NCI-H345 treated with DMSO at 0.1 percent for 48 hours (cell line): ENCODE measurements around the gene BRAT1.

ENCODE experiments used
- DNase-seq: peaks from one replicate; lab custom pipeline; 2025; ENCODE audit not compliant: unreplicated experiment; lab: John Stamatoyannopoulos, UW

The BRAT1 gene

DNA sequence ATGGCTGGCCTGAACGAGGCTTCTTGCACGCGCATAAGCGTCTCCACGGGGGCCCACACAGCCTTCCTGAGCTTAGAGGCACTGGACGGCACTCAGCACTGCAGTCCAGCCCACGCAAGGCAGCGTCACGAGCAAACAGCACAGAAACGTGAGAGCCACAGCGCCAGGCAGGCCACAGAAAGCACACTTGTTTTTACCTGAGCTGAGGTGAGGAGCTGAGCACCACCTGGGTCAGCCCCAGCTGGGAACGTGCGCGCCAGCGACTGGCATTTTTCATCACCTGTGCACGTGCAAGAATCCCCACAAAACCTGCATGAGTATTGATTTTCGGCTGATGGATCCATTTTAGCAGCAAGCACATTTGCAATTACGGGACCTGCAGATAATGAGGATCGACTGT, 30.1 kb upstream of the BRAT1 start:
- no peak for DNase-seq

DNA sequence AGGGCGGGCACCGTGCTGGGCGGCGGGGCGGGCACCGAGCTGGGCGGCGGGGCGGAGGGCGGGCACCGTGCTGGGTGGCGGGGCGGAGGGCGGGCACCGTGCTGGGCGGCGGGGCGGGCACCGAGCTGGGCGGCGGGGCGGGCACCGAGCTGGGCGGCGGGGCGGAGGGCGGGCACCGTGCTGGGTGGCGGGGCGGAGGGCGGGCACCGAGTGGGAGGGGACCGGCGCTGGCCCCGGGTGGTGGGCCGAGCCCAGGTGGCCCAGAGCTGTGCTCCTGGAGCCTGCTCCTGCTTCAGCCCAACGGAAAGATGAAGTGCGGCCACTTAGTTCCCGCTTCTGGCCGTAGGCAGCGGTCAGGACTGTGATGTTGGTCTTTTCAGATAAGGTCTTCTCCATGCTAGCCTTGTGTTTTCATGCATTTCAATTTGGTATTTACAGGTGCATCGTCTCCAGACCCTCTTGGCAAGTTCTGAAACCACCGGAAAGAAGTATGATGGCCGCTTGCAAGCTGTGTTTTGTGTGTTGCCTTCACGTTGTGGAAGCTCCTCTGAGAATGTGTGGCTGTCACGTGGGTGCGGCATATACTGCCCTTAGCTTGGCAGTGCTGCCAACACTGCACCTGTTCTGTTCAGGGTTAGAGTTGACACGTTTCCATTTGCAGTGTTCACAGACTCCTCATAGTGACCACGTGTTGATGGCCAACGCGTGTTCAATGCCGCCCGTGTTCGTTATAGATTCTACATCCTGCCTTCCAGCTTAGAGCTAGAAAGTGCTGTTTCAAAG, 28.7 kb upstream of the BRAT1 start:
- DNase-seq, result no peak

DNA sequence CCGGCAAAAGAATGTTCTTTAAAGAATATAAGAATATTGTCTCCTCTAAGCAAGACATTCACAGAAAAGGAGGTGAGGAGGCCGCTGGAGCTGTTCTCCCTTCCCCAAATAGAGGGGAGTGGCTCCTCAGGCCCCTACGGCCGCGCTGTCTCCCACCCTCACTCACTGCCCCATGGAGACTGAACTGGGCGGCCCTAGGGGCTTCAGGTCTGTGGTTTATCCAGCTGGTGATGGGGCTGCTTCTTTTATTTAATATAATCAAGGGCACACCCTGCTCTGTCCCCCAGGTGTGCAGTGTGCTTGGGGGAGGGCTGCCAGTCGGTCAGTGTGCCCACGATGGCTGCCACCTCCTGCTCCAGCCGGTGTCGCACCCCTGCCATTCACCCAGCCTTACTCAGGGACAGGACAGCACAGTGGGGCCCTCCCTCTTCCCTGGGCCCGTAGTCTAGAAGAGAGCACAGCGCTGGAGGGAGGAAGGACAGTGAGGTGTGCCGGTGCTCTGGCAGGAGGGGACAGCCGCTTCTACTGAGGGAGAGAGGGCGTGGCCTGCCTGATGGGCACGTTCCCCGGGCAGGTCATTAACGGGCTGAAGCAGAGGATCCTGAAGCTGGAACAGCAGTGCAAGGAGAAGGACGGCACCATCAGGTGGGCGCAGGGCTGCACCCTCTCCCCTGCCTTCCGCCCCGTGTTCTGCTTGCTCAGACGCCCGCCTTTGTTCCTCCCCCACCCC, 26.8 kb upstream of the BRAT1 start:
- no peak for DNase-seq

DNA sequence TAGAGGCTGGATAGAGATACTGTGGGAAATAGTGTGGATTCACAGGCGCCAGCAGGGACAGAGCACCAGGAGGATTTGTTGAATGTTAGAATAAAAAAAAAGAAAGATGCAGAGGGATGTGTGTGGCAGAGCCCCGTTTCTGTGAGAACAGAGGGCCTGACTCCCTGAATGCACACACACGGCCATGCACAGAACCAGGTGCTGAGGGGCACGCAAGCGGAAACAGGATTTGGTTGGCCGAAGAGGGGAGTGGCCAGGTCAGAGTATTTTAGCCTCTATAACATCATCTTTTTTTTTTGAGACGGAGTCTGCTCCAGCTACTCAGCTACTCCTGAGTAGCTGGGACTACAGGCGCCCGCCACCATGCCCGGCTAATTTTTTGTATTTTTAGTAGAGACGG, 25.3 kb upstream of the BRAT1 start:
- no peak for DNase-seq

DNA sequence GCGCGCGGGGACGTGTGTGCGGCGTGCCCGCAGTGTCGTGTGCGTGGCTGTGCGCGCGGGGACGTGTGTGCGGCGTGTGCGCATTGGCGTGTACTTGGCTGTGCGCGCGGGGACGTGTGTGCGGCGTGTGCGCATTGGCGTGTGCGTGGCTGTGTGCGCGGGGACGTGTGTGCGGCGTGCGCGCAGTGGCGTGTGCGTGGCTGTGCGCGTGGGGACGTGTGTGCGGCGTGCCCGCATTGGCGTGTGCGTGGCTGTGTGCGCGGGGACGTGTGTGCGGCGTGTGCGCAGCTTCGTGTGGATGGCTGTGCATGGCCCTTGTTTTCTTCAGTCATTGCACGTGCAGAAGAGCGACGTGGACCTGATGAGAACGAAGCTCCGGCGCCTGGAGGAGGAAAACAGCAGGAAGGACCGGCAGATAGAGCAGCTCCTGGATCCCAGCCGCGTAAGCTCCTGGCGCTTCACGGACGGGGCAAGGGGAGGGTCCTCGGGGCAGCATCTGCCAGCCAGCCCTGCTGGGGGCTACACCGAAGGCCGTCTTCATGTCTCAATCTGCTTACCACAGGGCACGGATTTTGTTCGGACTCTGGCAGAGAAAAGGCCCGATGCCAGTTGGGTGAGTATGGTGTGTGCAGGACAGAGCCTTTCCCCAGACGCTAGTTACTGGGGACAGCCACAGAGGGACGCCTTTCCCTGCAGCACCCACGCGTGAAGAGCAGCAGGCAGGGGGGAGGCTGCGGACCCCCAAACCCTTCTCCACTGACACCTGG, 22.8 kb upstream of the BRAT1 start:
- DNase-seq, result no peak

DNA sequence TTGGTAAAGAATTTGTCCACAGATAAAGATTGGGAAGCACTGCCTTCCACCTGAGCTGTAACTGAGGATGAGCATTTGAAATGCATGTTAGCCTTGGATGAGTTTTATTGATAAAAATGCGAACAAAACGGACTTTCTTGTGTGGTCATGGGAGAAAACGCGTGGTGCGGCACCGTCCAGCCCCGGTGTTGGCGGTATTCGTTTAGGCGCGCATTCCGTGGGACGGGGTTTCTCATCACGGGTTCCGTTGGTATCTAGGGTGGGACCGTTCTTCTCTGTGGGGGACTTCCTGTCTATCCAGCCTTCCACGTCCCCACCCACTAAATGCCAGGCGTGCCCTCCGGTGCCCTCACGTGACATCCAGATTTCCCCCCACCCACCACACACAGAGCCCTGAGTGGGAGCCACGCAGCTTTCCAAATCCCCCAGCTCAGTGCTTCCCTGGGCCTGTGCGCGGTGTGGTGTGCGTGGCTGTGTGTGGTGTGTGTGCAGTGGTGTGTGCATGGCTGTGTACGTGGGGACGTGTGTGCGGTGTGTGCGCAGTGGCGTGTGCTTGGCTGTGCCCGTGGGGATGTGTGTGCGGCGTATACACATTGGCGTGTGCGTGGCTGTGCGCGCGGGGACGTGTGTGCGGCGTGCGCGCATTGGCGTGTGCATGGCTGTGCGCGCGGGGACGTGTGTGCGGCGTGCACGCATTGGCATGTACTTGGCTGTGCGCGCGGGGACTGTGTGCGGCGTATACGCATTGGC, 21.6 kb upstream of the BRAT1 start:
- DNase-seq, result no peak

DNA sequence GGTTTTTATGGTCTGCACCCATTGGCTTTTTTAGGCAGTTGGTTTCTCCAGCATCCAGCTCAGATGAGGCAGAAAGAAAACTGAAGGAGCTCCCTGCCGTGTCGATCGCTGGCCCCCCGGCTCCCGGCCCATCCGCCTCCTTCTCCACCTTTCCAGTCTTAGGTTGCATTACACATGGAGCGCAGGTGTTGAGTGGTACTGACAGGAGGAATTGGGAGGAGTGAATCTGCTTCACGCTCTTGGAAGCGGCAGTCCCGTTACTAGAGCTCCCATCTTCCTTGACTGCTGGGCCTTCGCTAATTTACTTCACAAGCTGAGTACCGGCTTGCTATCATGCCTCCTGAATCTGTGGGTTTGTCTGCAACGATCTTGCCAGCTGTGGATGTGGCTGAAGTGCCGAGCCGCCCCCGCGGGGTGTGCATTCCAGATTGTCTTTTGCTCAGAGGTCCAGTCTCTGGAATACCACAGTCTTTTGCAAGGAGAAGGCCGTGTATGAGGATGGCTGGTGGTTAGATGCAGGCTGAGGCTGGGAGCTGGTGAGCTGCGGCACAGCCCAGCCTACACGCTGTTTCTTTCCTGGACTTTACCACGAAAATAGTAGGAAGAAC, 20.5 kb upstream of the BRAT1 start:
- DNase-seq, result no peak

DNA sequence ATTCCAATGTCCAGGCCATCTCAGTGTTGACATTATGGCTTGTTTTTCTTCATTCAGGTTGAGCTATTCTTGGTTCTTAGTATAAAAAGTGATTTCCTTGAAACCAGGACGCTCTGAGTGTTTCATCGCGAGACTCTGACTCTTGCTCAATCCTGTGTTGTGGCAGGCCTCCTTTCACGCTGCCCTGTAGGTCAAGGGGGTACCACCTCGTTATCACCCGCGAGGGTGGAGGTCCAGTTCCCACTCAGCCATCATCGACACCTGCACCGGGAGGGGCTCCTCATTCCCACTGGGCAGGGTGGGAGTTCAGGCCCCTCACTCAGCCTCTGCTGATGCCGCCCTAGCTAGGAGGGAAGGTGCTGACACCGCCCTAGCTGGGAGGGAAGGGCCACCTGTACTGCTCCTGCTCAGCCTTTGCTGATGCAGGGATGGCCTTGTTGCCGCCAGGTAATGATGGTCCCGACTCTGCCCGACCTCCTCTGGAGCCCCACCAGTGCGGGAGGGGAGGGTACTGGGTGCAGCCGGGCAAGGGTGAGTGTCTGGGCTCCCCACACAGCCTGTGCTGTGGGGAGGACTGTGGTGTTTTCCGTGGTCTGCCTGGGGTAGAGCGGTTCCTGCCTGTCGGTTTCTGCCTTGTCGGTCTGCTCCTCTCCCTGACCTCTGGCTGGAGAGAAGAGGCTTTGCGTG, 19.9 kb upstream of the BRAT1 start:
- no peak for DNase-seq

DNA sequence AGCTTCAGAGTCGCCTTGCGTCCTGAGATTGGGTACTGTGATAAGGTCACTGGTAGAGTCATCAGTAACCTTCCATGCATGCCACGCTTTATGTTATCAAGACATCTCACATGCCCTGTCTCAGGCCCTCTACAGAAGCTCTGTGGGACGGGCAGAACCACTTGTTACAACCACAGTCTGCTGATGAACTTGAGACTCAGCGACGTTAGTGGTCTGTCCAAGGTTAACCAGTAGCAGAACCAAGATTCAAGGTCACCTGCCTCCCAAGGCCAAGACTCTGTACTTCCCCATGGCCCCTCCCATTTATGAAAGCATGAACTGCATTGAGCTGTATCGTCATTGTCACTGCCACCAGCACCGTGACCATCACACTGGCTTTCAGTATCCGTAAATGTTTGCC, 18.4 kb upstream of the BRAT1 start:
- DNase-seq, result no peak

DNA sequence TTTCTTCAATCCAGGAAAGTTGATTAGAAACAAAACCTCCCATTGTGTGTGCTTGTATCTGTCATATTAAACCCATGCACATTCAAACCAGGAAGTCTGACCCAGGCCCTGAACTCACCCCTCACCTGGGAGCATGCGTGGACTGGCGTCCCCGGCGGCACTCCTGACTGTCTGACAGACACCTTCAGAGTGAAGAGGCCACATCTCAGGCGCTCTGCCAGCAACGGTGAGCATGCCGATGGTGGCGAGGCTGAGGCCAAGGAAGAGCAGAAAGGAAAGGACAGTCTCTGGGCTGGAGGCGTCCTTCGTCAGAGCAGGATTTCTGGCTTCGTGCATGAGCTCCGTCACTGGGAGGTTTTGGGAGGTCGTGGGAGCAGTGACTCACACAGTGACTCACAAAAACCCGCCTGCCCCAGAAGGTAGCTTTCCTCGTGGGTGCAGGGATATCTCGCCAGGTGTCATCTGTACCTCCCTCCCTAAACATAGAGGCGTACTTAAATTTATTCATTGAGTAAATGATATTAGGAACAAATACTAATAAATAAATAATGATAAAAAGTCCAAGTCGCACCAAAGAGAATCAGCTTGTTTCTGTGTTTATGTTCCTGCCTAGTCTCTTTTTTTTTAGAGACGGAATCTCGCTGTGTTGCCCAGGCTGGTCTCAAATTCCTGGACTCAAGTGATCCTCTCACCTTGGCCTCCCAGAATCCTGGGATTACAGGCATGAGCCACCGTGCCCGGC, 16.9 kb upstream of the BRAT1 start:
- DNase-seq, result no peak

DNA sequence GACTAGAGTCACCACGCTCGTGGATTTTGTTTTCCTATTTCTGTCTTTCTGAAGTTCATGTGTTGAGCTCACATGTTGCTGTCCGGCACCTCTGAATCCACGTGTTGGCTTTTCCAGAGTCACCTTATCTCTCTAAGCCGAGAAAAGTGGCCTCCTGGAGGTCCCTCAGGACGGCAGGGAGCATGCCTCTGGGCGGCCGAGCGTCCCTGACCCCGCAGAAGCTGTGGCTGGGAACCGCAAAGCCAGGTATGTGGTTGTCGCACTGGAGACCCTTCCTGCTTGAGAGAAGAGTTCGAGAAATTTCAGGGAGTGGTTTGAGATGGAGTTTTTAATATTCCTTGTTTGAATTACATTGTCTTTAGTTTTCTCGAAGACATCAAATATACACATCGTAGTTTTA, 16.1 kb upstream of the BRAT1 start:
- DNase-seq, result no peak

DNA sequence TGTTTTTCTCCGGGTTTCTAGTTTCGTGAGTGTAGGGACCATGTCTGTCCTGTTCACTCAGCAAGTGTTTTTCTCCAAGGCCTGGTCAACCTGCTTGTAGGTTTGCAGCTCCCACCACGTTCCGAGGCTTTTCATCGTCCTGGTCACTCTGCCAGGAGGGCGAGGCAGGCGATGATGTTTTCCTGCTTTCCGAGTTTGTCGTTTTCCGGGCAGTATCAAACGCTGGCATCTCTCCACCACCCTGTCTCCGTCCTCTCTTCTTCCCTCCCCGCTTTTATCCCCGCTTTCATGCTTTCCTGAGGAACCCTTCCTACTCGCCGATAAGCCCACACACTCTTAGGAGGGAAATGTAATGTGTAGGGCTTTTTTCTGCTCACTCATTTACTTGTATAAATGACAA, 14.7 kb upstream of the BRAT1 start:
- no peak for DNase-seq

DNA sequence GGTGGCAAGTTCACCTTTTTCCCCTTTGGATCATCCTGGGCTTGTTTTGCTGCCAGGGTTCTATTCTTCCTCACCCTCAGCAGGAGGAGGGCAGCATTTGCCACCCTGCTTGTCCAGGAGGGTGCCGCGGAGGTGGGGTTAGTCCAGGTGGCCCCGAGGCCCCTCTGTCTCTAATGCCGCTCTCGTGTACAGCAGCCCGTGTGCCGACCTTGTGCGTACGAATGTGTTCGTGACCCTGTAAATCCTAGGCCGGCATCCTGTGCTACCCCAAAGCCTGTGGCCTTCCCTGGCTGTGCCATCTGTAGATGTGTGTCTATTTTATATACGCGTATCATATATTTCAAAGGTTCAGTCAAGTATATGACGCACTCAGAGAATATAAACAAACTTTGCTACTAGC, 14.1 kb upstream of the BRAT1 start:
- DNase-seq, result no peak

DNA sequence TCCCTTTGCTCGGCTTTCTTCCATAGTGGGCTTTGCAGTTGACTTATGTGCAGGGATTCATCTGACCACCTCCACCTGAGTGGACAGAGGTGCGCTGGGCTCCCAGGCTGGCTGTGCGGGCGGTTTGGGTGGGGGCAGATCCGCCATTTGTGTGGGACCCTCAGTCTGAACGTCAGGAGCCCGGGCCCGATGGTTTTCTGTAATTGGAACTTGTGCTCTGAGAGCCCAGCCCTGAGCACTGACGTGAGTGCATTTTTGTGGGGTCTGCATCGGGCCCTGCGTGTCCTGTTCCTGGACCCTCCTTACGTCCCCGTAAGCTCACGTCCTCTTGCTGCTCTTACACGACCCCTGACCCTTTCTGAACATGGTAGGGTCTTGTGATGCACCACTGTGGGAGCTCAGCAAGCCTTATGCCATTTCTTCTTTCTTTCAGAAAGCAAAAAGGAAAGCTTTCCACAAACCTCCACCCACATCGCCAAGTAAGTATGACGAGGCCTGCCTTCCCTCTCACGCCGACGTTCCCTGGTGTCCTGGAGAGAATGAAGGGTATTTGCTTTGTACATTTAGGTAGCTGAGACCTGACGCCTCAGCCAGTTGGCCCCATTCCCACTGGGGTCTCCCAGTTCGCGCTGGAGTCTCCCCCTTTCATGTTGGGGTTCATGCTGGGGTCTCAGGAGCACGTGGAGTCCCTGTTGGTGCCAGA, 13.3 kb upstream of the BRAT1 start:
- DNase-seq, result no peak

DNA sequence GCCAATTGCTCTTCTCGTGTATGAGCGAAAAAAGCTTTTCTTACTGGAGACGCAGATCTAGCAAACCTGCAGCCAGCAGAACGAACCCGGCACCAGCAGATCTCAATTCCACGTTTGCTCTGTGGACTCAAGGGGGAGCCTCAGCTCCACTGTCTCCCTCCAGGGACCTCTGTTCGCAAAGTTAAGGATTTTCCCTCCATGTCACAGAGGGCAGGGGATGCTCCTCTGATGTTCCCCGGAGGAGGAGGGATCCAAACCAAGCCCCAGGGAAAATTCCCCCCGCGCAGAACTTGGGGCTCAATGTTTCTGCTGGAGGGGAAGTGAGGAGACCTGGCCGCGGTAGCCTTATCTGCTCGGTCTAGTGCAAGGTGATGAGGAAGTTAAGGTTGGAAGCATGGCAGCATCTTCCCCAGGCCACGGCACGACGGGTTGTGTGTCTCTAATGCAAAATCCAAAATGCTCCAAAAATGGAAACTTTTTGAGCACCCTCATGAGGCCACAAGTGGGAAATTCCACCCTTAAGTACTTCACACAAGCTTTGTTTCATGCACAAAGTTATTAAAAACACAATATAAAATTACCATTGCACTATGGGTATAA, 12.5 kb upstream of the BRAT1 start:
- DNase-seq, result no peak

DNA sequence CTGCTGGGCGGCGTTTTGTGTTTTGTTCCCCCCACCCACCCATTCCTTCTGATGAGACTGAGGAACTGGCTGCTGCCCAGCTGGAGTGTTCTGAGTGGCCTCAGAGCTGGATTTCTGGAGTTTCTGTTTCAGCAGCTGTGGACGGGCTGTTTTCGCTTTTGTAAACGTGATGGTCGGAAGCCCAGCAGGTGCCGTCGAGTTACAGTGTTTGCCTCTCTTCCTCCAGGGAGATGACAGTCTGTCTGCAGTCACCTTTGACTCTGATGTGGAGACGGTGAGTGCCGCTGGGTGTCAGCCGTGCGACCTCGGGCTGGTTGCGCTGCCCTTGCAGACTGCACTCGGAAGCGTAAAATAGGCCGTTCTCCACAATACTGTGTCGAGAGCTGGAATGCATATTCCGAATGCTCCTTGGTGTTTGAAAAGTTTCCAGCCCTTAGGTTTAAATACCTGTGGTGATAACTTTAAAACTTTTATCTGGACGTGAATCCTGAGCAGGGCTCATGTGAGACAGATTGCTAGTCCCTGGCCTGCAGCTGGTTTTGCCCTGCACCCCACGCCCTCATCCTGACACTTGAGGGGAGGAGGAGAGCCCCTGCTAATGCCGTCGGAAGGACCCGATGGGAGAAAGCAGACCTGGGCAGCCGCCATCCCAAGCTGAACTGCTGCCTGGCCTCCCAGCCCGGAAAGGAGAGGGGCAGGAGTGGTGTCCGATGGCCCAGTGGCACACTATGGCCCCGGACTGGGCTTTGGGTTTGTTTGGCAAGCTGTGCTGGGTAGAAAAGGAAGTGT, 11.8 kb upstream of the BRAT1 start:
- DNase-seq, result no peak

DNA sequence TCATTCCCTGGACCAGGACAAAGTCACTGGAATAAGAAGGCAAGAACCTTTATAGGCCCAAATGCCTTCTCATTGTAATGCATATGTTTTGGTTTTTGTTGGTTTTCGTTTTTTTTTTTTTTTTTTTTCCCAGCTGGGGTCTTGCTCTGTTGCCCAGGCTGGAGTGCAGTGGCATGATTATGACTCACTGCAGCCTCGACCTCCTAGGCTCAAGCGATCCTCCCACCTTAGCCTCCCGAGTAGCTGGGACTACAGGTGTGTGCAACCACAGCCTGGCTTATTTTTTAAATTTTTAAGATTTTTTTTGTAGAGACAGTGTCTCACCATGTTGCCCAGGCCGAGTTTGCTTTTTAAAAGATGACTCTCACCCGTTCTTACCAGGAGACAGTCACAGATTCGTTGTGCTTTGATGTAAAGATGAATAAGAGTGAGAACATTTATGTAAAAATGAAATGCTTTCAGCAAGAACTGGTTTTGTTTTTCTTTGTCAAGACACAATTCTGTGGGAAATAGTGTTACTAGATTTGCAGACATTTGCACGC, 11.1 kb upstream of the BRAT1 start:
- DNase-seq, result no peak
